Thyroid gland (tissue), 4 donors: ENCODE data around the gene KLHDC9. TPM values are rescaled to one million over a fixed set of nuclear protein-coding genes. Genes with fewer than 3 reads are reported as not detected.

ENCODE experiments used
- DNase-seq, 2 donors: peaks; one replicate each; pipeline ENCODE4 v3.0.0-alpha.2; 2019
- H3K27ac ChIP-seq, 3 donors: fragments of 200-600 bp; sonication (generic); 1 replicate in 2 of 3; 2 replicates in 1 of 3; pipeline ENCODE4 v1.5.1; 2016 to 2019; ENCODE audit warnings: mild to moderate bottlenecking in 1 of 3, moderate library complexity in 1 of 3
- H3K27me3 ChIP-seq: fragments of 200-600 bp; sonication (generic); one replicate; pipeline ENCODE4 v1.5.1; 2019
- H3K36me3 ChIP-seq, 2 donors: fragments of 200-600 bp; sonication (generic); one replicate each; pipeline ENCODE4 v1.5.1; 2016 to 2019
- H3K4me1 ChIP-seq, 2 donors: fragments of 200-600 bp; sonication (generic); one replicate each; pipeline ENCODE4 v1.5.1; 2017 to 2019
- H3K4me3 ChIP-seq, 3 donors: fragments of 200-600 bp; sonication (generic); replicated peaks in 1 of 3; 1 replicate in 2 of 3; 2 replicates in 1 of 3; pipeline ENCODE4 v1.5.1; 2016; ENCODE audit warnings: mild to moderate bottlenecking in 1 of 3
- H3K9me3 ChIP-seq: fragments of 200-600 bp; sonication (generic); one replicate; pipeline ENCODE4 v1.5.1; 2017
- POLR2A ChIP-seq, 2 donors: fragments of 450-650 bp; IDR thresholded peaks; one replicate each; pipeline ENCODE4 v1.6.1; 2017; ENCODE audit warnings: antibody characterized with exemption in 2 of 2, mild to moderate bottlenecking in 2 of 2, moderate library complexity in 1 of 2
- WGBS, 2 donors: methylation state at CpG; one replicate each; pipeline ENCODE4 v1.1.5; 2017; 5-methylcytosine and 5-hydroxymethylcytosine counted together
- intact Hi-C: fragments of 100-400 bp; cut with DNase I; formaldehyde crosslinking; loops from one replicate; pipeline ENCODE4 v1.15.1; 2023
- total RNA-seq, 4 donors: library from RNA; depleted of rRNA; stranded (reverse); fragments of >200 nt; gene quantifications; one replicate each; pipeline ENCODE4 v1.2.3, GENCODE V29; 2016
- TF ChIP-seq, protein P1 (sequence below), 6 experiments: fragments of 200-600 bp in 3 of 6; fragments of 450-650 bp in 3 of 6; sonication (generic) in 3 of 6; IDR thresholded peaks; one replicate each; pipeline ENCODE4 v1.5.1; 2016 to 2019; ENCODE audit warnings: antibody characterized with exemption in 6 of 6, mild to moderate bottlenecking in 2 of 6, inconsistent platforms in 1 of 6, moderate library complexity in 1 of 6

KLHDC9 gene
- total RNA-seq, 4 donors from 2014 or later: 6.9 to 31.8 (median 19.2) TPM

- Histone ChIP-seq H3K27ac (no peak overlapping the region), H3K27me3 (no peaks in the 10 kb centered on the region), H3K4me1 (peaks cover 10 to 22% of the 10 kb centered on the region in 2 donors), H3K4me3 (no peak overlapping the region), H3K36me3 (peaks cover 39 to 42% of the 10 kb centered on the region in 2 donors), H3K9me3 (no peaks in the 10 kb centered on the region)
- WGBS, 2 donors: 90 to 92% methylated on average over 6 of the region's 6 CpGs
- TF ChIP-seq, protein P1, sequence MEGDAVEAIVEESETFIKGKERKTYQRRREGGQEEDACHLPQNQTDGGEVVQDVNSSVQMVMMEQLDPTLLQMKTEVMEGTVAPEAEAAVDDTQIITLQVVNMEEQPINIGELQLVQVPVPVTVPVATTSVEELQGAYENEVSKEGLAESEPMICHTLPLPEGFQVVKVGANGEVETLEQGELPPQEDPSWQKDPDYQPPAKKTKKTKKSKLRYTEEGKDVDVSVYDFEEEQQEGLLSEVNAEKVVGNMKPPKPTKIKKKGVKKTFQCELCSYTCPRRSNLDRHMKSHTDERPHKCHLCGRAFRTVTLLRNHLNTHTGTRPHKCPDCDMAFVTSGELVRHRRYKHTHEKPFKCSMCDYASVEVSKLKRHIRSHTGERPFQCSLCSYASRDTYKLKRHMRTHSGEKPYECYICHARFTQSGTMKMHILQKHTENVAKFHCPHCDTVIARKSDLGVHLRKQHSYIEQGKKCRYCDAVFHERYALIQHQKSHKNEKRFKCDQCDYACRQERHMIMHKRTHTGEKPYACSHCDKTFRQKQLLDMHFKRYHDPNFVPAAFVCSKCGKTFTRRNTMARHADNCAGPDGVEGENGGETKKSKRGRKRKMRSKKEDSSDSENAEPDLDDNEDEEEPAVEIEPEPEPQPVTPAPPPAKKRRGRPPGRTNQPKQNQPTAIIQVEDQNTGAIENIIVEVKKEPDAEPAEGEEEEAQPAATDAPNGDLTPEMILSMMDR (IDR thresholded peaks at IDR 0.05): no peak
- TF ChIP-seq POLR2A (IDR thresholded peaks at IDR 0.05): no peak
- no peak for DNase-seq
- intact Hi-C loops: no loop called here
Measured at GRCh38 chr1:161122967-161123366, 24.8 kb downstream of the KLHDC9 start.

- H3K4me3 ChIP-seq: no peak overlapping the region
- H3K9me3 ChIP-seq: no peaks in the 10 kb centered on the region
- peaks cover 26 to 28% of the 10 kb centered on the region in 2 donors for H3K36me3 ChIP-seq
- 90 to 92% methylated on average over 2 of the region's 2 CpGs for WGBS, 2 donors
- intact Hi-C loops: no loop called here
- no peak overlapping the region for H3K27ac ChIP-seq
- TF ChIP-seq POLR2A (IDR thresholded peaks at IDR 0.05): no peak
- TF ChIP-seq, protein P1 (IDR thresholded peaks at IDR 0.05): no peak
- DNase-seq: no peak
- peaks cover 11 to 18% of the 10 kb centered on the region in 2 donors for H3K4me1 ChIP-seq
- H3K27me3 ChIP-seq: no peaks in the 10 kb centered on the region
Measured at GRCh38 chr1:161127649-161128048, 29.5 kb downstream of the KLHDC9 start.

DNA sequence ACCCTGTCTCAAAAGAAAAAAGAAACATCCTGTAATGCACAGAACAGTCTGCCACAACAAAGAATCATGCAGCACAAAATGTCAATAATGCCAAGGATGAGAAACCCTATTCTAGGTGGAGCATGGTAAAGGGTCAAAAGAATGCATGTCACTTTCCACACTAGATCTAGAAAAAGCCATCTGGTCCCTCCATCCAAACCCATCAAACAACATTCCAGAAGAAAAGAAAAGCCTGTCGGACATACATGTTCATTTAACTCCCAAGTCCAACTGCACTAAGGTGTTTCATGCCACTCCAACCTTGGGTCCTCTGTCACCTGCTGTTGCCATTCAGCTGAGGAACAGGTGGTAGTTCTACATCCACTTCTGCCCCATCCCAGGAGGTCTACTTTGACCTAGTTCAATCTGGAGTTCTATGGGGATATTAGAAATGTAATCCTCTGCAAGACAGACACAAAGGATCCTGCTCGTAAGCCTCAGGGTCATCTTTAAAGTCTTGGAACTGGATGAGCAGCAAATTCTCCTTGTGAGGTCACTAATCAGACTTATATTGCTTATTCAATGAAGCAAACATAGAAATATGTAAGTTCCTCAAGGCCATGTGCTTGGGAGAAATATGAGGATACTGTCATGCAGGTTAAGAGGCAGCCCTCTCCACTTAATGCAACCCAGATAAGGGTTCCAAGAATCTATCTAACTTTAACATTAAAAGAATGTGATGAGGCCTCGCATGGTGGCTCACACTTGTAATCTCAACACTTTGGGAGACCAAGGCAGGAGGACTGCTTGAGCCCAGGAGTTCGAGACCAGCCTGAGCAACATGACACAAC is 30.6 kb downstream of the KLHDC9 start:
- 95 to 97% methylated on average over 4 of the region's 4 CpGs for WGBS, 2 donors
- Histone ChIP-seq H3K4me3 (no peak overlapping the region), H3K27me3 (no peaks in the 10 kb centered on the region), H3K36me3 (peaks cover 18 to 19% of the 10 kb centered on the region in 2 donors), H3K9me3 (no peaks in the 10 kb centered on the region), H3K27ac (no peak overlapping the region), H3K4me1 (peaks cover 15 to 22% of the 10 kb centered on the region in 2 donors)
- intact Hi-C loops: no loop called here
- TF ChIP-seq, protein P1 (IDR thresholded peaks at IDR 0.05): no peak
- no peak for TF ChIP-seq POLR2A (IDR thresholded peaks at IDR 0.05)
- no peak for DNase-seq

DNA sequence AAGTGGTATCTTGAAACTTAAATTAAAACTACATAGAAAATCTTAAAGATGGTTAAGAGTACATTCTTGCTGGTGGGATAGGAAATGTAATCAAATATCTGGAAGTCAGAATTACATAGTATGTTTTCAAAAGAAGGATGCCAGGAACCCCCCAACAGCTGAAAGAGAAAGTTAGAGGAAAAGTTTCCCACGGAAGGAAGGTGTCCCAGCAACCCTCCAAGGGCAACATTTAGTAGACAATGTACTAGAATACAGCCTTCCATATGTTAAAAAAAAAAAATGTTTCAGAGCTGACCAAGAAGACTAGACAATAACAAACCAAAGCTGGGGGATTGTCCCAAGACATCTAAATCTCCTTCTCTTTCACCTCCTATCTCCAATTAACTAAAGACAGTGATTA is 32.1 kb downstream of the KLHDC9 start:
- Histone ChIP-seq H3K27me3 (no peaks in the 10 kb centered on the region), H3K9me3 (no peaks in the 10 kb centered on the region), H3K4me1 (peaks cover 20 to 28% of the 10 kb centered on the region in 2 donors), H3K4me3 (no peak overlapping the region), H3K27ac (no peak overlapping the region), H3K36me3 (peaks cover 10% of the 10 kb centered on the region in 2 donors)
- no peak for DNase-seq
- WGBS, 2 donors: 61 to 65% methylated on average over 1 of the region's 1 CpG
- TF ChIP-seq POLR2A (IDR thresholded peaks at IDR 0.05): no peak
- TF ChIP-seq, protein P1 (IDR thresholded peaks at IDR 0.05): no peak
- intact Hi-C loops: no loop called here
